HCT116 (cell line): ENCODE data around the gene CYGB. TPM values are rescaled to one million over a fixed set of nuclear protein-coding genes. Genes with fewer than 3 reads are reported as not detected.

ENCODE experiments used
- ATAC-seq: fragments of 200-7000 bp; cut with Tn5 transposase; 2 replicates; pipeline ENCODE4 v1.9.1; 2020; ENCODE audit warnings: mild to moderate bottlenecking, moderate library complexity
- BruUV-seq: library from RNA; stranded (reverse); fragments of 400-500 nt; replicated peaks from 2 replicates; lab custom pipeline; 2021; lab: Mats Ljungman, UMichigan
- CTCF ChIA-PET: fragments of 300-600 bp; sonication (Branson Sonifier 250); formaldehyde crosslinking; loops from one replicate; lab custom pipeline; 2021; ENCODE audit warnings: antibody characterized with exemption; lab: Charles Lee
- POLR2A ChIA-PET: fragments of 300-600, 350-600 bp; sonication (Branson Sonifier 250); formaldehyde crosslinking; loops from one replicate; lab custom pipeline; 2021; ENCODE audit warnings: antibody characterized with exemption; lab: Charles Lee
- RAD21 ChIA-PET, 2 experiments: fragments of 300-600 bp; sonication (Branson Sonifier 250); formaldehyde crosslinking; loops; one replicate each; lab custom pipeline; 2023; ENCODE audit warnings: low total read pairs in 2 of 2; ENCODE audit not compliant: uncharacterized antibody in 2 of 2, unreplicated experiment in 2 of 2, low non-redundant PET in 1 of 2; lab: Charles Lee
- DNase-seq: peaks from one replicate; pipeline ENCODE4 v3.0.0-alpha.2; 2010; ENCODE audit warnings: low read depth, low spot score
- H2AFZ ChIP-seq: fragments of 200-600 bp; shearing (Covaris generic), sonication (generic); 2 replicates; pipeline ENCODE4 v1.6.1; 2017; ENCODE audit warnings: low read depth, mixed run types, mixed read lengths, antibody characterized with exemption, low read length; ENCODE audit not compliant: poor library complexity, severe bottlenecking
- H3K27ac ChIP-seq: 2 replicates; pipeline ENCODE4 v1.5.1; 2012; ENCODE audit warnings: low read depth, low read length
- H3K27me3 ChIP-seq: fragments of 200-600 bp; sonication (generic); 2 replicates; pipeline ENCODE4 v1.6.1; 2016; ENCODE audit warnings: mixed run types, low read length, mixed read lengths; ENCODE audit not compliant: insufficient read depth
- H3K36me3 ChIP-seq, 2 experiments: fragments of 200-500 bp in 1 of 2; fragments of 200-600 bp in 1 of 2; sonication (Bioruptor generic) in 1 of 2; sonication (generic) in 1 of 2; 2 replicates each; pipeline versions ENCODE4 v1.5.1 to v1.6.1; 2014 to 2016; ENCODE audit warnings: low read length in 2 of 2, inconsistent platforms in 1 of 2, mixed read lengths in 1 of 2, mixed run types in 1 of 2; ENCODE audit not compliant: insufficient read depth in 2 of 2, control insufficient read depth in 1 of 2
- H3K4me1 ChIP-seq, 2 experiments: fragments of 200-600 bp in 1 of 2; sonication (generic) in 1 of 2; 2 replicates each; pipeline versions ENCODE4 v1.5.1 to v1.6.1; 2012 to 2017; ENCODE audit warnings: low read length in 2 of 2, inconsistent platforms in 1 of 2, mild to moderate bottlenecking in 1 of 2, mixed read lengths in 1 of 2, mixed run types in 1 of 2, moderate library complexity in 1 of 2; ENCODE audit not compliant: insufficient read depth in 2 of 2, control insufficient read depth in 1 of 2
- H3K4me2 ChIP-seq: fragments of 200-600 bp; sonication (generic); 2 replicates; pipeline ENCODE4 v1.6.1; 2017; ENCODE audit warnings: mixed run types, low read length, mixed read lengths
- H3K4me3 ChIP-seq, 2 experiments: fragments of 200-600 bp in 1 of 2; sonication (generic) in 1 of 2; replicated peaks in 1 of 2; 2 replicates each; pipeline ENCODE4 v1.5.1; 2011 to 2016; ENCODE audit warnings: low read length in 2 of 2, control low read depth in 1 of 2, low read depth in 1 of 2, mild to moderate bottlenecking in 1 of 2, mixed read lengths in 1 of 2, mixed run types in 1 of 2
- H3K79me2 ChIP-seq: fragments of 200-600 bp; sonication (generic); 2 replicates; pipeline ENCODE4 v1.6.1; 2017; ENCODE audit warnings: mild to moderate bottlenecking, mixed run types, low read length, moderate library complexity, mixed read lengths; ENCODE audit not compliant: insufficient read depth
- H3K9ac ChIP-seq: fragments of 200-600 bp; sonication (generic); 2 replicates; pipeline ENCODE4 v1.6.1; 2016; ENCODE audit warnings: low read length, mixed read lengths
- H3K9me2 ChIP-seq: fragments of 200-600 bp; sonication (generic), shearing (Covaris generic); 2 replicates; pipeline ENCODE4 v1.6.1; 2017; ENCODE audit warnings: mixed run types, mild to moderate bottlenecking, moderate library complexity; ENCODE audit not compliant: insufficient read depth
- H3K9me3 ChIP-seq, 2 experiments: fragments of 200-500 bp in 1 of 2; fragments of 200-600 bp in 1 of 2; sonication (Bioruptor generic) in 1 of 2; sonication (generic) in 1 of 2; 2 replicates each; pipeline ENCODE4 v1.6.1; 2014 to 2017; ENCODE audit warnings: low read length in 2 of 2, mixed read lengths in 2 of 2, inconsistent platforms in 1 of 2, low read depth in 1 of 2, mild to moderate bottlenecking in 1 of 2, mixed run types in 1 of 2, moderate library complexity in 1 of 2; ENCODE audit not compliant: control insufficient read depth in 1 of 2, insufficient read depth in 1 of 2
- H4K20me1 ChIP-seq: fragments of 200-600 bp; sonication (generic), shearing (Covaris generic); 2 replicates; pipeline ENCODE4 v1.6.1; 2017; ENCODE audit warnings: mixed run types, mild to moderate bottlenecking, moderate library complexity; ENCODE audit not compliant: insufficient read depth
- CBX3 ChIP-seq: IDR thresholded peaks from 2 replicates; pipeline ENCODE4 v1.6.1; 2012; ENCODE audit warnings: low read depth
- CEBPB ChIP-seq: IDR thresholded peaks from 2 replicates; pipeline ENCODE4 v1.6.1; 2012; ENCODE audit warnings: low read depth
- EGR1 ChIP-seq: IDR thresholded peaks from 2 replicates; pipeline ENCODE4 v1.6.1; 2012; ENCODE audit warnings: low read depth
- ELF1 ChIP-seq: IDR thresholded peaks from 2 replicates; pipeline ENCODE4 v1.6.1; 2012; ENCODE audit warnings: low read depth, borderline replicate concordance
- EZH2 ChIP-seq: fragments of 200-600 bp; sonication (generic); IDR thresholded peaks from 2 replicates; pipeline ENCODE4 v1.6.1; 2017; ENCODE audit warnings: antibody characterized with exemption, mixed run types
- EZH2phosphoT487 ChIP-seq: fragments of 200-600 bp; IDR thresholded peaks from 2 replicates; pipeline ENCODE4 v1.6.1; 2018; ENCODE audit warnings: antibody characterized with exemption, borderline replicate concordance
- FOSL1 ChIP-seq: IDR thresholded peaks from 2 replicates; pipeline ENCODE4 v1.6.1; 2012; ENCODE audit warnings: low read depth
- JUND ChIP-seq: IDR thresholded peaks from 2 replicates; pipeline ENCODE4 v1.6.1; 2012
- POLR2A ChIP-seq: IDR thresholded peaks from 2 replicates; pipeline ENCODE4 v1.7.0; 2011; ENCODE audit warnings: borderline replicate concordance; ENCODE audit not compliant: insufficient read depth, insufficient read length; ENCODE audit errors: extremely low read depth
- SIN3A ChIP-seq: IDR thresholded peaks from 2 replicates; pipeline ENCODE4 v1.6.1; 2012; ENCODE audit warnings: low read depth
- SP1 ChIP-seq: IDR thresholded peaks from 2 replicates; pipeline ENCODE4 v1.6.1; 2012; ENCODE audit warnings: low read depth
- SRF ChIP-seq: IDR thresholded peaks from 2 replicates; pipeline ENCODE4 v1.6.1; 2012; ENCODE audit warnings: low read depth
- YY1 ChIP-seq: IDR thresholded peaks from 2 replicates; pipeline ENCODE4 v1.6.1; 2011; ENCODE audit warnings: low read length, low read depth, moderate library complexity, mild to moderate bottlenecking; ENCODE audit not compliant: insufficient replicate concordance; ENCODE audit errors: extremely low read depth
- ZFX ChIP-seq: fragments of 450-650 bp; IDR thresholded peaks from 2 replicates; pipeline ENCODE4 v1.6.1; 2017
- intact Hi-C: fragments of 100-400 bp; cut with micrococcal nuclease; formaldehyde crosslinking; loops from 2 replicates; pipeline ENCODE4 v1.10.0; 2022
- total RNA-seq: library from RNA; stranded (reverse); gene quantifications from one replicate; pipeline ENCODE4 v1.2.1, GENCODE V29; 2021; ENCODE audit not compliant: unreplicated experiment
- TF ChIP-seq, protein P1 (sequence below): IDR thresholded peaks from 2 replicates; pipeline ENCODE4 v1.6.1; 2012
- TF ChIP-seq, protein P2 (sequence below): IDR thresholded peaks from 2 replicates; pipeline ENCODE4 v1.6.1; 2012; ENCODE audit warnings: low read depth

The CYGB gene
- total RNA-seq, 1 experiment from 2014 or later = 0.66 TPM

DNA sequence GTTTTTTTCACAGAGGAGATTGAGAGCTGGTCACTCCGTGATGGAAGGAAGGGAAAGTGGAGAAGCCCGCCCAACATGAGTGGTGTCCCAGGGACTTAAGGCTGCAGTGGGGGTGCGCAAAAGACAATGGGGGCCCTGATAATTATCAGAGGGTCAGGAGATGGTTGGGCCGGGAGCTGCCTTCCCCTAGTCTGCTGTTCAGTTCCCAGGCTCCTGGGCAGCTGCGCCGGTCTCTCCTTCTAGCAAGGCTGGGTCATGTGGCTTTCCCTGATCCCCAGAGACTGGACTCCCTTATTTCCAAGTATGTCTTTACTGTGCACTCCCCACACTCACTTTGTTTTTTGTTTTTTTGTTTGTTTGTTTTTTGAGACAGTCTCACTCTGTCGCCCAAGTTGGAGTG is 16.2 kb downstream of the CYGB start:
- ChIA-PET RAD21 (no interaction called here), CTCF (no interaction called here), POLR2A (no interaction called here)
- Histone ChIP-seq H4K20me1 (no peaks in the 10 kb centered on the region), H3K79me2 (no peaks in the 10 kb centered on the region), H3K9ac (no peak overlapping the region), H3K4me2 (no peak overlapping the region), H3K27me3 (no peaks in the 10 kb centered on the region), H3K9me3 (no peaks in the 10 kb centered on the region), H3K9me2 (no peaks in the 10 kb centered on the region), H3K27ac (no peak overlapping the region), H3K4me1 (peaks cover 0 to 20% of the 10 kb centered on the region in 2 experiments; a peak in 3 of 4 replicates), H3K36me3 (no peaks in the 10 kb centered on the region), H2AFZ (no peak overlapping the region), H3K4me3 (no peak overlapping the region)
- BruUV-seq = no TSS peak
- TF ChIP-seq, protein P1, sequence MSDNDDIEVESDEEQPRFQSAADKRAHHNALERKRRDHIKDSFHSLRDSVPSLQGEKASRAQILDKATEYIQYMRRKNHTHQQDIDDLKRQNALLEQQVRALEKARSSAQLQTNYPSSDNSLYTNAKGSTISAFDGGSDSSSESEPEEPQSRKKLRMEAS = no peak
- no peak for TF ChIP-seq EZH2phosphoT487
- no peak for DNase-seq
- intact Hi-C loops = no loop called here
- ATAC-seq = no peak

DNA sequence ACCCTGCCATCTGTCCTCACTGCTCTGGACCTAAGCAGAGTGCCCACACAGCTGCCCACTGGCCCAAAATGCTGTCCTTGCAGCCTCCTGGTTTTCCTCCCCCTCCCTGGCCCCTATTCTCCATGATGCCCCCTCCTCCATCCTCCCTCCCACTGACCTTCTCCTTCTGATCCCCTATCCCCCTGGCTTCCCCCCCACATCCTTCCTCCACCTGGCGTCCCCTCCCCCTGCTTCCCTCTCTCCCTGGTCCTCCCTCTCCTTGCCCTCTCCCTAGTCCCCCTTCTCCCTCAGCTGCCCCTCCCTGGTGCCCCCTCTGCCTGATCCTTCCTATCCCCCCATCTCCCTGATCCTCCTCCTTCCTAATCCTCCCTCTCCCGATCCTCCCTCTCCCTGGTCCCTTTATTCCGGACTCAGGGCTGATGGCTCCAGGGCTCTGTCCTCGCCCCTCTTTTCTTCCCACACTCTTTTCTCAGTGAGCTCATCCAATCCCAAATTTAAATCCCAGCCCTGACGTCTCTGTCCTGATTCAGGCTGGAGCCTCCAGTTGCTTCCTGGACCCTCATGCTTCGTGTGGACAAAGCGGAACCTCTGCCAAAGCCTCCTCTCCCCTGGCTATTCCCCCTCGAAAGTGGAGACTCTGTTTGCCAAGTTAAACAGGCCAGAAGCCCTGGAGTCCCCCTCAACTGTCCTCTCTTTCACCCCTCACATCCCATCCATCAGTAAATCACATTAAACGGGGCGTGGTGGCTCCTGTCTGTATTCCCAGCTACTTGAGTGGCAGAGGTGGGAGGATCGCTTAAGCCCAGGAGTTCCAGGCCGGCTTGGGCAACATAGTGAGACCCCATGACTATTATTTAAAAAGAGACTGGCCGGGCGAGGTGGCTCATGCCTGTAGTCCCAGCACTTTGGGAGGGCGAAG is 18.2 kb downstream of the CYGB start:
- H3K9me2 ChIP-seq = no peaks in the 10 kb centered on the region
- no peak overlapping the region for H3K27ac ChIP-seq
- H3K9me3 ChIP-seq = no peaks in the 10 kb centered on the region
- H3K27me3 ChIP-seq = no peaks in the 10 kb centered on the region
- TF ChIP-seq CBX3 = no peak
- no peak for TF ChIP-seq EZH2
- no peak for TF ChIP-seq POLR2A
- TF ChIP-seq JUND = no peak
- no peak for TF ChIP-seq SIN3A
- no peak for TF ChIP-seq EGR1
- TF ChIP-seq YY1 = no peak
- TF ChIP-seq, protein P2, sequence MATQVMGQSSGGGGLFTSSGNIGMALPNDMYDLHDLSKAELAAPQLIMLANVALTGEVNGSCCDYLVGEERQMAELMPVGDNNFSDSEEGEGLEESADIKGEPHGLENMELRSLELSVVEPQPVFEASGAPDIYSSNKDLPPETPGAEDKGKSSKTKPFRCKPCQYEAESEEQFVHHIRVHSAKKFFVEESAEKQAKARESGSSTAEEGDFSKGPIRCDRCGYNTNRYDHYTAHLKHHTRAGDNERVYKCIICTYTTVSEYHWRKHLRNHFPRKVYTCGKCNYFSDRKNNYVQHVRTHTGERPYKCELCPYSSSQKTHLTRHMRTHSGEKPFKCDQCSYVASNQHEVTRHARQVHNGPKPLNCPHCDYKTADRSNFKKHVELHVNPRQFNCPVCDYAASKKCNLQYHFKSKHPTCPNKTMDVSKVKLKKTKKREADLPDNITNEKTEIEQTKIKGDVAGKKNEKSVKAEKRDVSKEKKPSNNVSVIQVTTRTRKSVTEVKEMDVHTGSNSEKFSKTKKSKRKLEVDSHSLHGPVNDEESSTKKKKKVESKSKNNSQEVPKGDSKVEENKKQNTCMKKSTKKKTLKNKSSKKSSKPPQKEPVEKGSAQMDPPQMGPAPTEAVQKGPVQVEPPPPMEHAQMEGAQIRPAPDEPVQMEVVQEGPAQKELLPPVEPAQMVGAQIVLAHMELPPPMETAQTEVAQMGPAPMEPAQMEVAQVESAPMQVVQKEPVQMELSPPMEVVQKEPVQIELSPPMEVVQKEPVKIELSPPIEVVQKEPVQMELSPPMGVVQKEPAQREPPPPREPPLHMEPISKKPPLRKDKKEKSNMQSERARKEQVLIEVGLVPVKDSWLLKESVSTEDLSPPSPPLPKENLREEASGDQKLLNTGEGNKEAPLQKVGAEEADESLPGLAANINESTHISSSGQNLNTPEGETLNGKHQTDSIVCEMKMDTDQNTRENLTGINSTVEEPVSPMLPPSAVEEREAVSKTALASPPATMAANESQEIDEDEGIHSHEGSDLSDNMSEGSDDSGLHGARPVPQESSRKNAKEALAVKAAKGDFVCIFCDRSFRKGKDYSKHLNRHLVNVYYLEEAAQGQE = no peak
- TF ChIP-seq FOSL1 = no peak
- no peak for TF ChIP-seq CEBPB
- no peak for TF ChIP-seq SP1
- TF ChIP-seq EZH2phosphoT487 = no peak
- TF ChIP-seq SRF = no peak
- no peak for TF ChIP-seq ELF1
- no peak for TF ChIP-seq ZFX
- TF ChIP-seq, all 23 proteins: peak for 0
- Histone ChIP-seq H2AFZ (no peak overlapping the region), H4K20me1 (no peaks in the 10 kb centered on the region), H3K4me3 (no peak overlapping the region), H3K4me2 (no peak overlapping the region), H3K9ac (no peak overlapping the region), H3K4me1 (peaks cover 0 to 10% of the 10 kb centered on the region in 2 experiments; a peak in 3 of 4 replicates), H3K79me2 (no peaks in the 10 kb centered on the region), H3K36me3 (no peaks in the 10 kb centered on the region)
- intact Hi-C loops = no loop called here
- DNase-seq (no peak), ATAC-seq (no peak)
- ChIA-PET CTCF (no interaction called here), RAD21 (no interaction called here), POLR2A (interaction anchor here (0.6 kb wide), 1 partner anchor 371 kb away, joined by 3 read pairs; no protein-coding TSS in a partner anchor)
- no TSS peak for BruUV-seq
